Measurements from ENCODE around the gene ERC1. TPM values are rescaled to one million over a fixed set of nuclear protein-coding genes. Genes with fewer than 3 reads are reported as not detected.

ERC1 gene
- total RNA-seq, 4 donors from 2014 or later = 23.5 to 74.8 (median 57.0) TPM

GRCh38 chr12:1369460-1369859 lies 378.4 kb downstream of the ERC1 start:
- Histone ChIP-seq H3K27me3 (no peaks in the 10 kb centered on the region), H3K27ac (no peak overlapping the region), H3K9me3 (no peaks in the 10 kb centered on the region), H3K36me3 (peaks cover 0 to 6% (median 0%) of the 10 kb centered on the region in 4 donors), H3K4me1 (peaks cover 0 to 11% (median 2%) of the 10 kb centered on the region in 4 donors), H3K4me3 (no peak overlapping the region)
- DNase-seq = no peak
- in situ Hi-C loops (cut with MboI; ENCODE audit: low pct_ligation_motif_present in 1 of 4, low pct_unique_long_range_greater_than_20kb in 1 of 4, low sequenced_read_pairs in 3 of 4) (no loop called here), intact Hi-C loops (cut with DNase I; ENCODE audit: low total_unique reads) (no loop called here)
- WGBS, 2 donors (ENCODE audit: low coverage in 1 of 2) = 86% methylated on average over 5 of the region's 5 CpGs
- TF ChIP-seq CTCF (IDR thresholded peaks at IDR 0.05) = no peak

DNA sequence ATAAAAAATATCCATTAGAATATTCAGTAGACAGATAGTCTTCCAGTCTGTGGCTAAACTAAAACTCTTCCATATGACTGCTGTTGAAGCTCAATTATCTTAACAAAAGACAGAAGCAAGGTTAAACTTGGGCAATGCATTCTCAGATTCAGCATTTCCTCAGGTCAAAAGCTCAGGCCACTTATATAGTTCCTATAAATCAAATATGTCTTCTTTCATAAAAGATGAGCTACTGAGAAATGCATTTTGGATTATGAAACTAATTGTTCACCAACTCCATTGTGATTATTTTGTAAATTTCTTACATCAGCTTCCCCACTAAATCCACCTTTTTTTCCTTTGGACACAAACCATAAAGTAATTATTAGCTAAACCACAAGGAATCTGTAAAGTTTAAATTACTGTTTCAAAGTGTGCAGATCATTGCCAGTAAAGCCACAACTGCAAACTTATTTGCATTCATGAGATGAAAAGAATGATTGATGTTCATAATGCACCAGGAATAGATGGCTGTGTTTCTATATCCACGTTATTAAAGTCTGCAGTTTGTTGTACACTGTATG lies 379.0 kb downstream of the ERC1 start:
- peaks cover 0 to 12% (median 2%) of the 10 kb centered on the region in 4 donors for H3K4me1 ChIP-seq
- in situ Hi-C loops (cut with MboI; ENCODE audit: low pct_ligation_motif_present in 1 of 4, low pct_unique_long_range_greater_than_20kb in 1 of 4, low sequenced_read_pairs in 3 of 4) = no loop called here
- no peak for DNase-seq
- no peaks in the 10 kb centered on the region for H3K9me3 ChIP-seq
- no peak overlapping the region for H3K27ac ChIP-seq
- WGBS, 2 donors (ENCODE audit: low coverage in 1 of 2) = 88 to 94% methylated on average over 1 of the region's 1 CpG
- no peak overlapping the region for H3K4me3 ChIP-seq
- TF ChIP-seq EP300 (IDR thresholded peaks at IDR 0.05; ENCODE audit: low read depth) (no peak), POLR2A (IDR thresholded peaks at IDR 0.05) (no peak), CTCF (IDR thresholded peaks at IDR 0.05) (no peak), POLR2AphosphoS5 (IDR thresholded peaks at IDR 0.05) (no peak)
- H3K36me3 ChIP-seq = peaks cover 0 to 6% (median 0%) of the 10 kb centered on the region in 4 donors
- no peaks in the 10 kb centered on the region for H3K27me3 ChIP-seq
- intact Hi-C loops (cut with DNase I; ENCODE audit: low total_unique reads) = no loop called here

DNA sequence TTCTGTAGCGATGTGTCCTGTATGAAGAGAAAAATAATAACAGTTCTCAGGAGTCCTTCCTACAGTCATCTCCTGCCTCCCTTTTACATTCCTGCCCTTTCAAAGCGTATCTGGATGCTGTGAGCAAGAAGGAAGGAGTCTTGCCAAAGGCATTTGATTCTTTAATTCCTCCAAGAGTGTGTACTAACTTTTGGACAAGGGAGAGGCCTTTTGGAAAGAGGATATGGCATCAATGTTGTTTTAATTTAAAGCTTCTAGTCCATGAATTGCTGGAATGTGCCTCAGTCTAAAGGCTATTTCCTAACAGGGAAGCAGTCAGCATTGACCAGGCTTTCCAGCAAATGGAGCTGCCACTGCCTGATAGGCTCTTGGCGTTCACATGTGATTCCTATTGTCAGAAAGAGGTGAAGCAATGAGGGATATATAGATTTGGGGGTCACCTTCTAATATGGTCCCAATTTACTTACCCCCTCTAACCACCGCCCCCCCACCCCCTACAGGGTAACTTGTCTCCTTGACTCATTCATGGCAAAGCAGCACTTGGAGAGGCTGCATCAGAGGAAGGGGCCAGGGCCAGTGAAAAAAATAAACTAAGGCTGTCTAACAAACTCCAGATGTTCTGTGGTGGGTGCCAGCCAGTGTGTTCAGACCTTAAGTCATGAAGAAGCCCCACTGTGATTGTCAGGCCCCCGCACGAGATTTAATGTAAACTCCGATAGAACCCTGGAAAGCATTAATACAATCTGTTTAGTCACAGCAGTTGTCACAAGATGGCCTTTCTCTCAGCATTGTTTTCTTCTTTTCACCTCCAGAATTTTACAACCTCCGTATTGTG lies 383.1 kb downstream of the ERC1 start:
- H3K4me1 ChIP-seq = peaks cover 0 to 12% (median 5%) of the 10 kb centered on the region in 4 donors
- H3K27ac ChIP-seq = peak overlapping the region in 2 of 4 donors; percentile 0 to 3
- no peaks in the 10 kb centered on the region for H3K9me3 ChIP-seq
- WGBS, 2 donors (ENCODE audit: low coverage in 1 of 2) = 79 to 87% methylated on average over 2 to 8 of the region's 8 CpGs
- intact Hi-C loops (cut with DNase I; ENCODE audit: low total_unique reads) = no loop called here
- no peak overlapping the region for H3K4me3 ChIP-seq
- peaks cover 0 to 6% (median 0%) of the 10 kb centered on the region in 4 donors for H3K36me3 ChIP-seq
- in situ Hi-C loops (cut with MboI; ENCODE audit: low pct_ligation_motif_present in 1 of 4, low pct_unique_long_range_greater_than_20kb in 1 of 4, low sequenced_read_pairs in 3 of 4) = no loop called here
- TF ChIP-seq POLR2A (IDR thresholded peaks at IDR 0.05) (no peak), CTCF (IDR thresholded peaks at IDR 0.05) (no peak), POLR2AphosphoS5 (IDR thresholded peaks at IDR 0.05) (no peak), EP300 (IDR thresholded peaks at IDR 0.05; ENCODE audit: low read depth) (no peak)
- no peak for DNase-seq
- H3K27me3 ChIP-seq = no peaks in the 10 kb centered on the region

GRCh38 chr12:1375323-1375722 lies 384.3 kb downstream of the ERC1 start:
- Histone ChIP-seq H3K9me3 (no peaks in the 10 kb centered on the region), H3K4me3 (no peak overlapping the region), H3K36me3 (peaks cover 0 to 6% (median 0%) of the 10 kb centered on the region in 4 donors), H3K27ac (no peak overlapping the region), H3K4me1 (peaks cover 0 to 12% (median 5%) of the 10 kb centered on the region in 4 donors), H3K27me3 (no peaks in the 10 kb centered on the region)
- DNase-seq = no peak
- in situ Hi-C loops (cut with MboI; ENCODE audit: low pct_ligation_motif_present in 1 of 4, low pct_unique_long_range_greater_than_20kb in 1 of 4, low sequenced_read_pairs in 3 of 4) (no loop called here), intact Hi-C loops (cut with DNase I; ENCODE audit: low total_unique reads) (no loop called here)
- TF ChIP-seq CTCF (IDR thresholded peaks at IDR 0.05) = no peak
- no peak for TF ChIP-seq POLR2A (IDR thresholded peaks at IDR 0.05)
- no peak for TF ChIP-seq EP300 (IDR thresholded peaks at IDR 0.05; ENCODE audit: low read depth)
- no peak for TF ChIP-seq POLR2AphosphoS5 (IDR thresholded peaks at IDR 0.05)
- WGBS, 2 donors (ENCODE audit: low coverage in 1 of 2) = 89 to 94% methylated on average over 6 of the region's 6 CpGs
